Measurements from ENCODE around the gene PDXK. TPM values are rescaled to one million over a fixed set of nuclear protein-coding genes. Genes with fewer than 3 reads are reported as not detected.

PDXK gene
- total and polyA plus RNA-seq, 9 of the 15 experiments (the other 6 are each of a cell fraction or from before 2014, with no cell fraction given), result 5.6 to 162 (median 76.5) TPM

GRCh38 chr21:43767984-43768867, 49.3 kb downstream of the PDXK start (continued):
- TF ChIP-seq ZBTB9 (CRISPR knock-in tag; IDR thresholded peaks at IDR 0.05), result no peak; the same call in 1 of the 2 replicates
- peak; percentile 69; the same call in 1 of the 2 replicates for TF ChIP-seq NBN (IDR thresholded peaks at IDR 0.05; ENCODE audit: low read depth)
- TF ChIP-seq GTF2B (IDR thresholded peaks at IDR 0.05; ENCODE audit: extremely low read depth, insufficient read length), result no peak
- TF ChIP-seq SMAD1 (IDR thresholded peaks at IDR 0.05; ENCODE audit: low read depth, low read length, partially characterized antibody), result peak; percentile 31
- TF ChIP-seq ARID1B (IDR thresholded peaks at IDR 0.05), result peak; percentile 84
- no peak for TF ChIP-seq BCOR (IDR thresholded peaks at IDR 0.05)
- no peak for TF ChIP-seq HLTF (IDR thresholded peaks at IDR 0.05)
- TF ChIP-seq ZNF347 (CRISPR knock-in tag; IDR thresholded peaks at IDR 0.05; ENCODE audit: low read depth), result no peak
- no peak for TF ChIP-seq NELFE (IDR thresholded peaks at IDR 0.05; ENCODE audit: insufficient read depth, insufficient read length)
- no peak for TF ChIP-seq ZNF609 (CRISPR knock-in tag; IDR thresholded peaks at IDR 0.05; ENCODE audit: borderline replicate concordance)
- TF ChIP-seq ZC3H11A (IDR thresholded peaks at IDR 0.05; ENCODE audit: low read depth, low read length), result no peak
- TF ChIP-seq ASH1L (IDR thresholded peaks at IDR 0.05; ENCODE audit: borderline replicate concordance, low read depth, partially characterized antibody), result no peak
- no peak for TF ChIP-seq RBM14 (IDR thresholded peaks at IDR 0.05; ENCODE audit: borderline replicate concordance, insufficient read depth, low read depth, low read length)
- no peak for TF ChIP-seq E2F3 (CRISPR knock-in tag; IDR thresholded peaks at IDR 0.05)
- no peak for TF ChIP-seq HBP1 (CRISPR knock-in tag; IDR thresholded peaks at IDR 0.05)
- TF ChIP-seq ZBTB7A (IDR thresholded peaks at IDR 0.05; ENCODE audit: borderline replicate concordance, control insufficient read depth, low read depth, low read length), result peak; percentile 46; the same call in 1 of the 2 replicates
- TF ChIP-seq LCOR (CRISPR knock-in tag; IDR thresholded peaks at IDR 0.05), result no peak
- TF ChIP-seq ZNF699 (CRISPR knock-in tag; IDR thresholded peaks at IDR 0.05; ENCODE audit: insufficient replicate concordance), result no peak
- peak; percentile 66; the same call in 1 of the 2 replicates for TF ChIP-seq POLR2A (conservative IDR thresholded peaks at IDR 0.05)

Measured in K562 (cell line).